GM21390 (cell line): ENCODE data around the gene LCN2.
"Not testable (repeated sequence)": the region's sequence is repeated elsewhere in the genome, so short reads cannot be mapped to it uniquely, and the experiment has no call there.

ENCODE experiments used
- ATAC-seq: cut with Tn5 transposase; IDR thresholded peaks from one replicate; pipeline ENCODE4 v1.9.1; 2021; ENCODE audit not compliant: unreplicated experiment

Gene LCN2

GRCh38 chr9:128127990-128128835, 21.0 kb upstream of the LCN2 start:
- ATAC-seq, result peak; percentile 60

- no peak for ATAC-seq
Observed at GRCh38 chr9:128128836-128129590, 20.2 kb upstream of the LCN2 start.

GRCh38 chr9:128129976-128130590, 19.2 kb upstream of the LCN2 start:
- ATAC-seq, result not testable (repeated sequence)

GRCh38 chr9:128130651-128131050, 18.6 kb upstream of the LCN2 start:
- not testable (repeated sequence) for ATAC-seq

GRCh38 chr9:128131346-128131745, 17.9 kb upstream of the LCN2 start:
- ATAC-seq, result not testable (repeated sequence)

GRCh38 chr9:128132139-128132538, 17.1 kb upstream of the LCN2 start:
- ATAC-seq, result not testable (repeated sequence)

- ATAC-seq, result not testable (repeated sequence)
Observed at GRCh38 chr9:128135561-128135960, 13.7 kb upstream of the LCN2 start.

GRCh38 chr9:128136816-128137793, 12.1 kb upstream of the LCN2 start:
- no peak for ATAC-seq

GRCh38 chr9:128138001-128138400, 11.3 kb upstream of the LCN2 start:
- ATAC-seq, result no peak

GRCh38 chr9:128139621-128140020, 9.6 kb upstream of the LCN2 start:
- ATAC-seq, result no peak

- no peak for ATAC-seq
Observed at GRCh38 chr9:128141604-128142003, 7.6 kb upstream of the LCN2 start.

- ATAC-seq, result no peak
Observed at GRCh38 chr9:128142061-128142460, 7.2 kb upstream of the LCN2 start.

- no peak for ATAC-seq
Observed at GRCh38 chr9:128142596-128142995, 6.7 kb upstream of the LCN2 start.

- no peak for ATAC-seq
Observed at GRCh38 chr9:128143525-128144238, 5.6 kb upstream of the LCN2 start.

GRCh38 chr9:128144239-128145181, 4.7 kb upstream of the LCN2 start:
- no peak for ATAC-seq

GRCh38 chr9:128145536-128145935, 3.7 kb upstream of the LCN2 start:
- ATAC-seq, result no peak

GRCh38 chr9:128145951-128146351, 3.3 kb upstream of the LCN2 start:
- ATAC-seq, result no peak

- no peak for ATAC-seq
Observed at GRCh38 chr9:128146591-128147120, 2.6 kb upstream of the LCN2 start.
